ENCODE measurements around the gene PLD1.
"Not testable (repeated sequence)": the region's sequence is repeated elsewhere in the genome, so short reads cannot be mapped to it uniquely, and the experiment has no call there.

The PLD1 gene

GRCh38 chr3:171757361-171758034 is 52.8 kb downstream of the PLD1 start:
- H3K9me3 ChIP-seq (ENCODE audit: control insufficient read depth, insufficient read depth, low read length) = no peaks in the 10 kb centered on the region
- H3K27me3 ChIP-seq (ENCODE audit: control insufficient read depth, insufficient read depth, low read length) = no peaks in the 10 kb centered on the region
- no peak overlapping the region for H3K9ac ChIP-seq (ENCODE audit: low read depth, low read length)
- H3K36me3 ChIP-seq (ENCODE audit: control insufficient read depth, insufficient read depth, low read length) = no peaks in the 10 kb centered on the region
- H3K4me1 ChIP-seq (ENCODE audit: control insufficient read depth, insufficient read depth, low read length) = peaks cover 3% of the 10 kb centered on the region
- no peak overlapping the region for H3K4me3 ChIP-seq (ENCODE audit: low read depth, low read length)

- Histone ChIP-seq H3K9me3 (ENCODE audit: control insufficient read depth, insufficient read depth, low read length) (no peaks in the 10 kb centered on the region), H3K36me3 (ENCODE audit: control insufficient read depth, insufficient read depth, low read length) (no peaks in the 10 kb centered on the region), H3K4me1 (ENCODE audit: control insufficient read depth, insufficient read depth, low read length) (peaks cover 2% of the 10 kb centered on the region), H3K4me3 (ENCODE audit: low read depth, low read length) (no peak overlapping the region), H3K27me3 (ENCODE audit: control insufficient read depth, insufficient read depth, low read length) (no peaks in the 10 kb centered on the region), H3K9ac (ENCODE audit: low read depth, low read length) (no peak overlapping the region)
These were observed 54.6 kb downstream of the PLD1 start for GRCh38 chr3:171755656-171756055.

GRCh38 chr3:171755015-171755589 is 55.2 kb downstream of the PLD1 start:
- H3K4me3 ChIP-seq (ENCODE audit: low read depth, low read length) = no peak overlapping the region
- no peak overlapping the region for H3K9ac ChIP-seq (ENCODE audit: low read depth, low read length)
- no peaks in the 10 kb centered on the region for H3K4me1 ChIP-seq (ENCODE audit: control insufficient read depth, insufficient read depth, low read length)
- H3K36me3 ChIP-seq (ENCODE audit: control insufficient read depth, insufficient read depth, low read length) = no peaks in the 10 kb centered on the region
- no peaks in the 10 kb centered on the region for H3K9me3 ChIP-seq (ENCODE audit: control insufficient read depth, insufficient read depth, low read length)
- H3K27me3 ChIP-seq (ENCODE audit: control insufficient read depth, insufficient read depth, low read length) = no peaks in the 10 kb centered on the region

- Histone ChIP-seq H3K4me3 (ENCODE audit: low read depth, low read length) (no peak overlapping the region), H3K9me3 (ENCODE audit: control insufficient read depth, insufficient read depth, low read length) (no peaks in the 10 kb centered on the region), H3K27me3 (ENCODE audit: control insufficient read depth, insufficient read depth, low read length) (no peaks in the 10 kb centered on the region), H3K4me1 (ENCODE audit: control insufficient read depth, insufficient read depth, low read length) (peaks cover 2% of the 10 kb centered on the region), H3K9ac (ENCODE audit: low read depth, low read length) (no peak overlapping the region), H3K36me3 (ENCODE audit: control insufficient read depth, insufficient read depth, low read length) (no peaks in the 10 kb centered on the region)
These were observed 56.4 kb downstream of the PLD1 start for GRCh38 chr3:171753665-171754408.

GRCh38 chr3:171753025-171753472 is 57.2 kb downstream of the PLD1 start:
- Histone ChIP-seq H3K9me3 (ENCODE audit: control insufficient read depth, insufficient read depth, low read length) (no peaks in the 10 kb centered on the region), H3K27me3 (ENCODE audit: control insufficient read depth, insufficient read depth, low read length) (no peaks in the 10 kb centered on the region), H3K36me3 (ENCODE audit: control insufficient read depth, insufficient read depth, low read length) (no peaks in the 10 kb centered on the region), H3K4me3 (ENCODE audit: low read depth, low read length) (no peak overlapping the region), H3K9ac (ENCODE audit: low read depth, low read length) (no peak overlapping the region), H3K4me1 (ENCODE audit: control insufficient read depth, insufficient read depth, low read length) (peaks cover 5% of the 10 kb centered on the region)

- H3K4me3 ChIP-seq (ENCODE audit: low read depth, low read length) = no peak overlapping the region
- no peak overlapping the region for H3K9ac ChIP-seq (ENCODE audit: low read depth, low read length)
- H3K27me3 ChIP-seq (ENCODE audit: control insufficient read depth, insufficient read depth, low read length) = no peaks in the 10 kb centered on the region
These were observed 58.0 kb downstream of the PLD1 start for GRCh38 chr3:171752329-171752728.

GRCh38 chr3:171749124-171749523 is 61.2 kb downstream of the PLD1 start:
- H3K27me3 ChIP-seq (ENCODE audit: control insufficient read depth, insufficient read depth, low read length) = no peaks in the 10 kb centered on the region
- peaks cover 9% of the 10 kb centered on the region for H3K4me1 ChIP-seq (ENCODE audit: control insufficient read depth, insufficient read depth, low read length)
- H3K36me3 ChIP-seq (ENCODE audit: control insufficient read depth, insufficient read depth, low read length) = no peaks in the 10 kb centered on the region
- no peak overlapping the region for H3K9ac ChIP-seq (ENCODE audit: low read depth, low read length)
- H3K9me3 ChIP-seq (ENCODE audit: control insufficient read depth, insufficient read depth, low read length) = peaks cover 4% of the 10 kb centered on the region
- no peak overlapping the region for H3K4me3 ChIP-seq (ENCODE audit: low read depth, low read length)

More at GRCh38 chr3:171752329-171752728, 58.0 kb downstream of the PLD1 start:
- H3K4me1 ChIP-seq (ENCODE audit: control insufficient read depth, insufficient read depth, low read length) = peaks cover 9% of the 10 kb centered on the region
- H3K9me3 ChIP-seq (ENCODE audit: control insufficient read depth, insufficient read depth, low read length) = no peaks in the 10 kb centered on the region
- H3K36me3 ChIP-seq (ENCODE audit: control insufficient read depth, insufficient read depth, low read length) = no peaks in the 10 kb centered on the region

- Histone ChIP-seq H3K4me3 (ENCODE audit: low read depth, low read length) (no peak overlapping the region), H3K4me1 (ENCODE audit: control insufficient read depth, insufficient read depth, low read length) (peaks cover 9% of the 10 kb centered on the region), H3K36me3 (ENCODE audit: control insufficient read depth, insufficient read depth, low read length) (no peaks in the 10 kb centered on the region), H3K9me3 (ENCODE audit: control insufficient read depth, insufficient read depth, low read length) (peaks cover 4% of the 10 kb centered on the region), H3K9ac (ENCODE audit: low read depth, low read length) (no peak overlapping the region), H3K27me3 (ENCODE audit: control insufficient read depth, insufficient read depth, low read length) (no peaks in the 10 kb centered on the region)
These were observed 62.0 kb downstream of the PLD1 start for GRCh38 chr3:171748064-171748924.

- Histone ChIP-seq H3K27me3 (ENCODE audit: control insufficient read depth, insufficient read depth, low read length) (no peaks in the 10 kb centered on the region), H3K4me3 (ENCODE audit: low read depth, low read length) (no peak overlapping the region), H3K4me1 (ENCODE audit: control insufficient read depth, insufficient read depth, low read length) (peaks cover 9% of the 10 kb centered on the region), H3K36me3 (ENCODE audit: control insufficient read depth, insufficient read depth, low read length) (no peaks in the 10 kb centered on the region), H3K9me3 (ENCODE audit: control insufficient read depth, insufficient read depth, low read length) (peaks cover 4% of the 10 kb centered on the region), H3K9ac (ENCODE audit: low read depth, low read length) (no peak overlapping the region)
These were observed 62.9 kb downstream of the PLD1 start for GRCh38 chr3:171747223-171747920.

GRCh38 chr3:171746320-171747222 is 63.7 kb downstream of the PLD1 start:
- not testable (repeated sequence) for H3K9ac ChIP-seq (ENCODE audit: low read depth, low read length); H3K9me3 ChIP-seq (ENCODE audit: control insufficient read depth, insufficient read depth, low read length); H3K4me3 ChIP-seq (ENCODE audit: low read depth, low read length); H3K36me3 ChIP-seq (ENCODE audit: control insufficient read depth, insufficient read depth, low read length); H3K27me3 ChIP-seq (ENCODE audit: control insufficient read depth, insufficient read depth, low read length); H3K4me1 ChIP-seq (ENCODE audit: control insufficient read depth, insufficient read depth, low read length)
